DND-41 (cell line): ENCODE results near the gene SSX2IP.

Experiments
- ATAC-seq: fragments of 200-7000 bp; cut with Tn5 transposase; 3 replicates; pipeline ENCODE4 v1.9.1; 2021; ENCODE audit warnings: low read depth; ENCODE audit not compliant: insufficient read depth
- DNase-seq: peaks from one replicate; pipeline ENCODE4 v3.0.0-alpha.2; 2020
- H2AFZ ChIP-seq: 2 replicates; pipeline ENCODE4 v1.6.0; 2012; ENCODE audit warnings: low read depth, low read length
- H3K27ac ChIP-seq: 2 replicates; pipeline ENCODE4 v1.5.1; 2012; ENCODE audit warnings: low read length, inconsistent platforms
- H3K27me3 ChIP-seq: fragments of 200-600 bp; sonication (generic); 2 replicates; pipeline ENCODE4 v1.6.0; 2012; ENCODE audit warnings: low read length, mild to moderate bottlenecking, inconsistent platforms; ENCODE audit not compliant: insufficient read depth, poor library complexity
- H3K36me3 ChIP-seq: 2 replicates; pipeline ENCODE4 v1.5.1; 2012; ENCODE audit warnings: low read length, inconsistent platforms; ENCODE audit not compliant: insufficient read depth
- H3K4me1 ChIP-seq: 2 replicates; pipeline ENCODE4 v1.5.1; 2012; ENCODE audit warnings: mild to moderate bottlenecking, low read length; ENCODE audit not compliant: insufficient read depth
- H3K4me2 ChIP-seq: 2 replicates; pipeline ENCODE4 v1.6.0; 2012; ENCODE audit warnings: mild to moderate bottlenecking, moderate library complexity, low read length, inconsistent platforms; ENCODE audit not compliant: insufficient read depth
- H3K4me3 ChIP-seq, 2 experiments: fragments of 200-600 bp in 1 of 2; shearing (Covaris generic) in 1 of 2; 2 replicates each; pipeline ENCODE4 v1.5.1; 2012 to 2016; ENCODE audit warnings: inconsistent platforms in 2 of 2, low read length in 2 of 2, mild to moderate bottlenecking in 2 of 2, low read depth in 1 of 2, moderate library complexity in 1 of 2
- H3K79me2 ChIP-seq: 2 replicates; pipeline ENCODE4 v1.6.0; 2012; ENCODE audit warnings: low read length, inconsistent platforms; ENCODE audit not compliant: insufficient read depth
- H3K9ac ChIP-seq: 2 replicates; pipeline ENCODE4 v1.6.0; 2012; ENCODE audit warnings: low read depth, mild to moderate bottlenecking, inconsistent platforms, low read length, moderate library complexity
- H3K9me3 ChIP-seq: 2 replicates; pipeline ENCODE4 v1.5.1; 2012; ENCODE audit warnings: low read length, moderate library complexity, mild to moderate bottlenecking, inconsistent platforms; ENCODE audit not compliant: insufficient read depth, severe bottlenecking
- H4K20me1 ChIP-seq: 2 replicates; pipeline ENCODE4 v1.6.0; 2012; ENCODE audit warnings: low read length; ENCODE audit not compliant: insufficient read depth
- CTCF ChIP-seq: IDR thresholded peaks from 2 replicates; pipeline ENCODE4 v1.5.1; 2012; ENCODE audit warnings: borderline replicate concordance, low read length, moderate library complexity, mild to moderate bottlenecking; ENCODE audit not compliant: poor library complexity, severe bottlenecking; ENCODE audit errors: extremely low read depth
- EZH2 ChIP-seq: IDR thresholded peaks from 3 replicates; pipeline ENCODE4 v1.6.1; 2012; ENCODE audit warnings: borderline replicate concordance, low read depth, mild to moderate bottlenecking, moderate library complexity, low read length, inconsistent platforms; ENCODE audit not compliant: severe bottlenecking

SSX2IP gene

GRCh38 chr1:84675106-84675505 lies 15.2 kb downstream of the SSX2IP start:
- peaks cover 3% of the 10 kb centered on the region; the same call in 1 of the 2 replicates for H3K4me1 ChIP-seq
- no peak for TF ChIP-seq EZH2
- no peak for TF ChIP-seq CTCF
- no peaks in the 10 kb centered on the region for H3K36me3 ChIP-seq
- no peak overlapping the region for H3K9ac ChIP-seq
- no peak overlapping the region for H3K4me2 ChIP-seq
- no peak overlapping the region for H3K4me3 ChIP-seq
- no peak overlapping the region for H2AFZ ChIP-seq
- no peaks in the 10 kb centered on the region; the same call in 1 of the 2 replicates for H4K20me1 ChIP-seq
- no peak for ATAC-seq
- DNase-seq, result no peak
- no peak overlapping the region for H3K27ac ChIP-seq
- H3K27me3 ChIP-seq, result no peaks in the 10 kb centered on the region
- H3K9me3 ChIP-seq, result no peaks in the 10 kb centered on the region
- peaks cover 24% of the 10 kb centered on the region for H3K79me2 ChIP-seq

- H2AFZ ChIP-seq, result no peak overlapping the region
- no peak overlapping the region for H3K27ac ChIP-seq
- H3K4me3 ChIP-seq, result no peak overlapping the region
- no peaks in the 10 kb centered on the region for H3K9me3 ChIP-seq
- H3K9ac ChIP-seq, result no peak overlapping the region
- no peak for DNase-seq
- no peaks in the 10 kb centered on the region for H3K36me3 ChIP-seq
- H3K27me3 ChIP-seq, result no peaks in the 10 kb centered on the region
- H3K4me1 ChIP-seq, result peaks cover 3% of the 10 kb centered on the region; the same call in 1 of the 2 replicates
- ATAC-seq, result no peak
- no peak overlapping the region for H3K4me2 ChIP-seq
- H3K79me2 ChIP-seq, result peaks cover 20% of the 10 kb centered on the region
- H4K20me1 ChIP-seq, result no peaks in the 10 kb centered on the region; the same call in 1 of the 2 replicates
- no peak for TF ChIP-seq EZH2
Measured at GRCh38 chr1:84674705-84675104, 15.6 kb downstream of the SSX2IP start.

- Histone ChIP-seq H4K20me1 (no peaks in the 10 kb centered on the region; the same call in 1 of the 2 replicates), H3K4me2 (no peak overlapping the region), H3K36me3 (no peaks in the 10 kb centered on the region), H3K27ac (no peak overlapping the region), H3K4me1 (peaks cover 3% of the 10 kb centered on the region; the same call in 1 of the 2 replicates), H3K4me3 (no peak overlapping the region), H2AFZ (no peak overlapping the region), H3K79me2 (peaks cover 16% of the 10 kb centered on the region), H3K9me3 (no peaks in the 10 kb centered on the region), H3K27me3 (no peaks in the 10 kb centered on the region), H3K9ac (no peak overlapping the region)
- TF ChIP-seq CTCF (no peak), EZH2 (no peak)
- ATAC-seq, result no peak
- DNase-seq, result no peak
Measured at GRCh38 chr1:84674021-84674420, 16.2 kb downstream of the SSX2IP start.

GRCh38 chr1:84672080-84672854 lies 18.0 kb downstream of the SSX2IP start:
- H4K20me1 ChIP-seq, result no peaks in the 10 kb centered on the region; the same call in 1 of the 2 replicates
- H3K9ac ChIP-seq, result no peak overlapping the region
- H3K27ac ChIP-seq, result no peak overlapping the region
- no peaks in the 10 kb centered on the region for H3K36me3 ChIP-seq
- H3K9me3 ChIP-seq, result no peaks in the 10 kb centered on the region
- H3K4me1 ChIP-seq, result peaks cover 3% of the 10 kb centered on the region; the same call in 1 of the 2 replicates
- H3K27me3 ChIP-seq, result no peaks in the 10 kb centered on the region
- TF ChIP-seq CTCF (no peak), EZH2 (no peak)
- peaks cover 7% of the 10 kb centered on the region; the same call in 1 of the 2 replicates for H3K79me2 ChIP-seq
- no peak overlapping the region for H3K4me3 ChIP-seq
- H3K4me2 ChIP-seq, result no peak overlapping the region
- no peak for DNase-seq
- peak; percentile 48; the same call in 1 of the 3 replicates for ATAC-seq
- no peak overlapping the region for H2AFZ ChIP-seq
